Measurements from ENCODE around the gene POLR2B.

DNA sequence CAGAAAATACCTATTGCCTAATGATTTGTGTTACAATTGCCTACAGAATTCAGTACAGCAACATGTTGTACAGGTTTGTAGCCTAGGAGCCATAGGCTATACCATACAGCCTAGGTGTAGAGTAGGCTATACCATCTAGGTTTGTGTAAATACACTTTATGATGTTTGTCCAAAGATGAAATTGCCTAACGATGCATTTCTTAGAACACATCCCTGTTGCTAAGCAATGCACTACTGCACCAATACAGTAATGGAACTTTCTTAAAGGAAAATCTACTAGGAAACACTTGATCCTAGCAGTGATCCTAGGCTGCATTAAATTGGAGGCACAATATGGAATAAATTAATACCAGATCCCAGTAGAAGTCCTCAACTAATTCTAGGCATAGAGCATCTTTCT, 19.6 kb upstream of the POLR2B start:
- TF ChIP-seq, protein P1, sequence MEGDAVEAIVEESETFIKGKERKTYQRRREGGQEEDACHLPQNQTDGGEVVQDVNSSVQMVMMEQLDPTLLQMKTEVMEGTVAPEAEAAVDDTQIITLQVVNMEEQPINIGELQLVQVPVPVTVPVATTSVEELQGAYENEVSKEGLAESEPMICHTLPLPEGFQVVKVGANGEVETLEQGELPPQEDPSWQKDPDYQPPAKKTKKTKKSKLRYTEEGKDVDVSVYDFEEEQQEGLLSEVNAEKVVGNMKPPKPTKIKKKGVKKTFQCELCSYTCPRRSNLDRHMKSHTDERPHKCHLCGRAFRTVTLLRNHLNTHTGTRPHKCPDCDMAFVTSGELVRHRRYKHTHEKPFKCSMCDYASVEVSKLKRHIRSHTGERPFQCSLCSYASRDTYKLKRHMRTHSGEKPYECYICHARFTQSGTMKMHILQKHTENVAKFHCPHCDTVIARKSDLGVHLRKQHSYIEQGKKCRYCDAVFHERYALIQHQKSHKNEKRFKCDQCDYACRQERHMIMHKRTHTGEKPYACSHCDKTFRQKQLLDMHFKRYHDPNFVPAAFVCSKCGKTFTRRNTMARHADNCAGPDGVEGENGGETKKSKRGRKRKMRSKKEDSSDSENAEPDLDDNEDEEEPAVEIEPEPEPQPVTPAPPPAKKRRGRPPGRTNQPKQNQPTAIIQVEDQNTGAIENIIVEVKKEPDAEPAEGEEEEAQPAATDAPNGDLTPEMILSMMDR (IDR thresholded peaks at IDR 0.05), result no peak
- TF ChIP-seq POLR2A (IDR thresholded peaks at IDR 0.05) (no peak), EP300 (IDR thresholded peaks at IDR 0.05) (no peak)
